ENCODE results near the gene NECTIN1. TPM values are rescaled to one million over a fixed set of nuclear protein-coding genes. Genes with fewer than 3 reads are reported as not detected.

Gene NECTIN1
- total RNA-seq, 1 donor from 2014 or later, result 58.2 TPM

DNA sequence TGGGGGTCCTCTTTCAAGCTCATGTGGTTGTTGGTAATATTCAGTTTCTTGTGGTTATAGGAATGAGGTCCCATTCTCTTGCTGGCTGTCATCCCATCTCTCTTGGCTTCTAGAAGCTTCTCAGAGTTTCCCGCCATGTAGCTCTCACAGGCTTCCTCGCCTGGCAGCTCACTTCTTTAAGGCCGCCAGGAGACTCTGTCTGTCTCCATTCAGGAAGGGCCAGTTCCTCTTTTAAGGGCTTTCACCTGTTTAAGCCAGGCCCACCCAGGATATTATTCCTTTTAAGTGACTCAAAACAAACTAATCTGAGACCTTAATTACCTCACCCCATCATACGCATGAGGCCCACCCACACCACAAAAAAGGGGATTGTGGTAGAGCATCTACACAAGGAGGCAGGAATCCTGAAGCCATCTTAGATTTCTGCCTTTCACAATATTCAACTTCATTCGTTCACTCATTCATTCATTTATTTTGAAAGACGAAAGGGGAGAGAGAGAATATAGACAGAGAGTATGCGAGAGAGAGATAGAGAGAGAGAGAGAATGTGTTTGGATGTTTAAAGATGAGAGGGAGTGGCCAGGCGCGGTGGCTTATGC is 42.3 kb upstream of the NECTIN1 start:
- TF ChIP-seq POLR2AphosphoS5 (IDR thresholded peaks at IDR 0.05; ENCODE audit: insufficient read depth in 1 of 2, low read depth in 1 of 2) (no peak), POLR2A (IDR thresholded peaks at IDR 0.05) (no peak)
- TF ChIP-seq, protein P1, sequence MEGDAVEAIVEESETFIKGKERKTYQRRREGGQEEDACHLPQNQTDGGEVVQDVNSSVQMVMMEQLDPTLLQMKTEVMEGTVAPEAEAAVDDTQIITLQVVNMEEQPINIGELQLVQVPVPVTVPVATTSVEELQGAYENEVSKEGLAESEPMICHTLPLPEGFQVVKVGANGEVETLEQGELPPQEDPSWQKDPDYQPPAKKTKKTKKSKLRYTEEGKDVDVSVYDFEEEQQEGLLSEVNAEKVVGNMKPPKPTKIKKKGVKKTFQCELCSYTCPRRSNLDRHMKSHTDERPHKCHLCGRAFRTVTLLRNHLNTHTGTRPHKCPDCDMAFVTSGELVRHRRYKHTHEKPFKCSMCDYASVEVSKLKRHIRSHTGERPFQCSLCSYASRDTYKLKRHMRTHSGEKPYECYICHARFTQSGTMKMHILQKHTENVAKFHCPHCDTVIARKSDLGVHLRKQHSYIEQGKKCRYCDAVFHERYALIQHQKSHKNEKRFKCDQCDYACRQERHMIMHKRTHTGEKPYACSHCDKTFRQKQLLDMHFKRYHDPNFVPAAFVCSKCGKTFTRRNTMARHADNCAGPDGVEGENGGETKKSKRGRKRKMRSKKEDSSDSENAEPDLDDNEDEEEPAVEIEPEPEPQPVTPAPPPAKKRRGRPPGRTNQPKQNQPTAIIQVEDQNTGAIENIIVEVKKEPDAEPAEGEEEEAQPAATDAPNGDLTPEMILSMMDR (IDR thresholded peaks at IDR 0.05), result no peak
- Histone ChIP-seq H3K36me3 (no peaks in the 10 kb centered on the region), H3K4me1 (no peaks in the 10 kb centered on the region), H3K4me3 (no peak overlapping the region), H3K9me3 (no peaks in the 10 kb centered on the region), H3K27me3 (no peaks in the 10 kb centered on the region), H3K27ac (no peak overlapping the region)
- no peak for DNase-seq (ENCODE audit: extremely low spot score in 2 of 2)
- intact Hi-C loops (cut with DNase I), result no loop called here

DNA sequence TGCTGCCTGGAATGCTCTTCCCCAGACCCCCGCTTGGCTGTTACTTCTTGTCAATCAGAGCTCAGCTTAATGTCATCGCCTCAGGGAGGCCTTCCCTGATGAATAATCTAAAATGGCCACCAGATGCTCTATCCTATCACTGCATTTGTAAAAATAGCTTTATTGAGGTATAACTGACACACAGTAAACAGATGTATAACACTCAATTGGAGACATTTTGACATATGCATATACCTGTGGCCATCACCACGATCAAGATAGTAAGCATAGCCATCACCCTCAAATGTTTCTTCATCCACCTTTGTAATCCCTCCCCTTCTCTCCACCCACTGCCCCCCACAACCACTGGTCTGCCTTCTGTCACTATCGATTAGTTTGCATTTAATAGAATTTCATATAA is 36.6 kb upstream of the NECTIN1 start:
- DNase-seq (ENCODE audit: extremely low spot score in 2 of 2), result no peak
- Histone ChIP-seq H3K36me3 (no peaks in the 10 kb centered on the region), H3K4me1 (no peaks in the 10 kb centered on the region), H3K4me3 (no peak overlapping the region), H3K27ac (no peak overlapping the region), H3K27me3 (no peaks in the 10 kb centered on the region), H3K9me3 (no peaks in the 10 kb centered on the region)
- intact Hi-C loops (cut with DNase I), result no loop called here
- no peak for TF ChIP-seq POLR2A (IDR thresholded peaks at IDR 0.05)
- no peak for TF ChIP-seq POLR2AphosphoS5 (IDR thresholded peaks at IDR 0.05; ENCODE audit: insufficient read depth in 1 of 2, low read depth in 1 of 2)
- TF ChIP-seq, protein P1 (IDR thresholded peaks at IDR 0.05), result no peak

DNA sequence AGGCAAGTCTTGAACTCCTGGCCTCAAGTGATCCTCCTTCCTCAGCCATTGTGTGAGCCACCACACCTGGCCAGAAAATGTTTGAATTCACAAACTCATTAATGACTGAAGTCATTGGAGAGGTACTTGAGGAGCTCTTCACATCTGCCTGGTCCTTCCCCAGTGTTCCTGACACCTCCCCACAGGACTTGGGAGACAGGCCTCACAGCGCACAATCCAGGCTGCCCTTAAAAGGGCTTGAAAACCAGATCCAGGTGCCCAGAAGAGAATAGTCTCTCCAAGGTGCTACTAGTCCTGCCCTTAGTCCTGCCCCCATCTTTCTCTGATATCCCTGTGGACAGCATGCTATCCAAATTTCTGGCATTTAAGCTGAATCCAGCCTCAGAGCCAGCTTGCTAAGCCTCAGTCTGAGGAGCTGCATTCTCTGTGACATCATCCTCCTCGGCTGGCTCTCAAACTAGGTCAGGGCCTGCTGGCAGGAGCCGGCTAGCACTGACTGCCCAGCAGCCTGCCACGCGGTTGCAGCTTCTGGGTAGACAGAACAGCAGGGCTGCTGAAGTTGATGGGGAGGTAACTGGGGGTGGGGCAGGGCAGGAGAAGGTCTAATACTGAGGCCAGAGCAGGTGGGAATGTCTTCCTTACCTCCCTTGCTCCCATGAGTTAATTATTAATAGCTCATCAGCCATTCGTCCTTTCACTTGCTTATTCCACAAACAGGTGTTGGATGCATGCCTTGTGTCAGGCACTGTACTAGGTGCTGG is 35.3 kb upstream of the NECTIN1 start:
- Histone ChIP-seq H3K27ac (no peak overlapping the region), H3K36me3 (no peaks in the 10 kb centered on the region), H3K4me3 (no peak overlapping the region), H3K27me3 (no peaks in the 10 kb centered on the region), H3K4me1 (no peaks in the 10 kb centered on the region), H3K9me3 (no peaks in the 10 kb centered on the region)
- TF ChIP-seq POLR2AphosphoS5 (IDR thresholded peaks at IDR 0.05; ENCODE audit: insufficient read depth in 1 of 2, low read depth in 1 of 2) (no peak), POLR2A (IDR thresholded peaks at IDR 0.05) (no peak)
- TF ChIP-seq, protein P1 (IDR thresholded peaks at IDR 0.05), result no peak
- intact Hi-C loops (cut with DNase I), result no loop called here
- DNase-seq (ENCODE audit: extremely low spot score in 2 of 2), result no peak

DNA sequence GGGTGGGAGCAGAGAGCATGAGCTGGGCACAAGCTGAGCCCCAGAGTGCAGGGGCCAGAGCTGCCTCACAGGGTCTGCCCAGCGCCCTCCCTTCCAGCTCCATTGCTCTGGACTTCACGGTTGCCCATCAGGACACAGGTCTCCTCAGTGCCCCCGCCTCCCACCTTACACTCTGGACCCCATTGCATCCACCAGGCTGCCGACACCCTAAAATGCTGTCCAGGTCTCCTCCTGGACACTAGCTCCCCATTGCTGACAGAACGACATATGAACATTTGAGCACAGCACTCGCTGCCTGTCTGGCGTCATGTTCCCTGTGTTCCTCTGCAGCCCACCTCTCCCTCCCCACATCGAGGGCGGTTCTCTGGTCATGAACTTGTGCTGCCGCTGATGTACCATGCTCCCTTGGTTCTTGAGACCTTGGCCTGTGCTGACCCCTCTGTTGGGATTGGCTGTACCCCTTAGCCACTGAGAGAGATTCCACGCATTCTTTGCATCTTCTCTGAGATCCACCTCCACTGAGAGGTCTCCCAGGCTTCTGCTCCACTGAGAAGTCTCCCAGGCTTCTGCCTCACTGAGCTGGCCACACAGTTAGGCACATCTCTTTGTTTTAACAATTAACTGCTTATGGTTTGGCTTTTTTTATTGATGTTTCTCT is 34.2 kb upstream of the NECTIN1 start:
- DNase-seq (ENCODE audit: extremely low spot score in 2 of 2), result no peak
- TF ChIP-seq, protein P1 (IDR thresholded peaks at IDR 0.05), result no peak
- no peak for TF ChIP-seq POLR2A (IDR thresholded peaks at IDR 0.05)
- TF ChIP-seq POLR2AphosphoS5 (IDR thresholded peaks at IDR 0.05; ENCODE audit: insufficient read depth in 1 of 2, low read depth in 1 of 2), result no peak
- Histone ChIP-seq H3K27me3 (no peaks in the 10 kb centered on the region), H3K27ac (no peak overlapping the region), H3K4me1 (no peaks in the 10 kb centered on the region), H3K4me3 (no peak overlapping the region), H3K9me3 (no peaks in the 10 kb centered on the region), H3K36me3 (no peaks in the 10 kb centered on the region)
- intact Hi-C loops (cut with DNase I), result no loop called here
